Kidney (tissue), 14 donors: ENCODE measurements around the gene PTH1R. TPM values are rescaled to one million over a fixed set of nuclear protein-coding genes. Genes with fewer than 3 reads are reported as not detected.

Source experiments
- DNase-seq, 5 donors: peaks; one replicate each; pipeline ENCODE4 v3.0.0-alpha.2; 2013 to 2020
- FAIRE-seq: peaks from 2 replicates; lab custom pipeline; 2012; peaks lifted over from hg19 to GRCh38; lab: Jason Lieb, UNC
- H3K27ac ChIP-seq, 2 donors: one replicate each; pipeline ENCODE4 v1.7.0; 2013; ENCODE audit warnings: low read depth in 2 of 2, low read length in 2 of 2, inconsistent platforms in 1 of 2
- H3K27me3 ChIP-seq: one replicate; pipeline ENCODE4 v1.7.1; 2013; ENCODE audit warnings: low read length, inconsistent platforms; ENCODE audit not compliant: control insufficient read depth, insufficient read depth
- H3K36me3 ChIP-seq, 3 donors: one replicate each; pipeline versions ENCODE4 v1.7.0 to v1.7.1; 2013; ENCODE audit warnings: low read length in 3 of 3, control low read depth in 1 of 3, inconsistent platforms in 1 of 3; ENCODE audit not compliant: insufficient read depth in 3 of 3, control insufficient read depth in 2 of 3
- H3K4me1 ChIP-seq, 3 donors: one replicate each; pipeline versions ENCODE4 v1.7.0 to v1.7.1; 2013; ENCODE audit warnings: low read length in 3 of 3, inconsistent platforms in 1 of 3, low read depth in 1 of 3; ENCODE audit not compliant: control insufficient read depth in 2 of 3, insufficient read depth in 2 of 3
- H3K4me3 ChIP-seq, 3 donors: one replicate each; pipeline versions ENCODE4 v1.7.0 to v1.8.1; 2013; ENCODE audit warnings: low read length in 3 of 3, control low read depth in 1 of 3, inconsistent platforms in 1 of 3
- H3K9ac ChIP-seq, 3 donors: one replicate each; pipeline versions ENCODE4 v1.7.0 to v1.7.1; 2013; ENCODE audit warnings: low read length in 3 of 3, control low read depth in 1 of 3, inconsistent platforms in 1 of 3
- H3K9me3 ChIP-seq, 3 donors: one replicate each; pipeline versions ENCODE4 v1.7.0 to v1.7.1; 2013; ENCODE audit warnings: low read length in 3 of 3, control low read depth in 1 of 3, inconsistent platforms in 1 of 3; ENCODE audit not compliant: control insufficient read depth in 2 of 3, insufficient read depth in 1 of 3
- CTCF ChIP-seq: IDR thresholded peaks from 3 replicates; pipeline ENCODE4 v1.5.1; 2012; ENCODE audit warnings: mild to moderate bottlenecking, moderate library complexity, borderline replicate concordance; ENCODE audit not compliant: insufficient read depth; ENCODE audit errors: extremely low read depth
- intact Hi-C: fragments of 100-400 bp; cut with DNase I; formaldehyde crosslinking; loops from one replicate; pipeline ENCODE4 v1.11.1; 2022
- polyA plus RNA-seq: library from polyadenylated mRNA; stranded (reverse); fragments of 350-450 nt; fragmentation: Illumina TruSeq; extraction: RNeasy Lipid Tissue Mini Kit (QIAGEN cat#74804); gene quantifications from one replicate; pipeline ENCODE4 v1.2.3, GENCODE V29; 2014; ENCODE audit warnings: low read depth, low replicate concordance; ENCODE audit not compliant: insufficient read depth
- total RNA-seq: library from RNA; stranded (reverse); fragmentation: NEBNext Ultra II Directional; extraction: Animal tissue kit (Norgen Biotek cat#: 25700); gene quantifications from one replicate; pipeline ENCODE4 v1.2.1, GENCODE V29; 2021
- donor health status: control.
- donor health status: control.
- donor health status: control.
- donor health status: control.
- donor health status: control.
- donor health status: DM: yes; HTN: yes; CAD: no.
- donor health status: Normal renal cell carcinoma (clear cell type).

The PTH1R gene
- total and polyA plus RNA-seq, 2 donors from 2014 or later, result 286 to 1,885 TPM

- no peak for FAIRE-seq
- Histone ChIP-seq H3K9me3 (no peaks in the 10 kb centered on the region), H3K4me3 (no peak overlapping the region), H3K27me3 (no peaks in the 10 kb centered on the region), H3K36me3 (peaks cover 8 to 46% (median 45%) of the 10 kb centered on the region in 3 donors), H3K27ac (no peak overlapping the region), H3K9ac (no peak overlapping the region), H3K4me1 (peaks cover 0 to 4% (median 0%) of the 10 kb centered on the region in 3 donors)
- no peak for TF ChIP-seq CTCF
- peak in 1 of 5 donors; percentile 45 for DNase-seq
- intact Hi-C loops, result loop anchor here (10.0 kb wide), 1 partner anchor 74 kb away; no protein-coding TSS in a partner anchor
These were observed 43.5 kb downstream of the PTH1R start for GRCh38 chr3:46921041-46921440.

- no peak for TF ChIP-seq CTCF
- Histone ChIP-seq H3K27ac (no peak overlapping the region), H3K9me3 (no peaks in the 10 kb centered on the region), H3K4me1 (peaks cover 0 to 12% (median 6%) of the 10 kb centered on the region in 3 donors), H3K27me3 (no peaks in the 10 kb centered on the region), H3K36me3 (peaks cover 7 to 46% (median 44%) of the 10 kb centered on the region in 3 donors), H3K4me3 (no peak overlapping the region), H3K9ac (no peak overlapping the region)
- peak in 1 of 5 donors; percentile 71 for DNase-seq
- FAIRE-seq, result no peak
- intact Hi-C loops, result loop anchor here (10.0 kb wide), 1 partner anchor 73 kb away; no protein-coding TSS in a partner anchor
These were observed 44.4 kb downstream of the PTH1R start for GRCh38 chr3:46921871-46922271.

GRCh38 chr3:46922426-46922825 lies 44.9 kb downstream of the PTH1R start:
- Histone ChIP-seq H3K27me3 (no peaks in the 10 kb centered on the region), H3K9me3 (no peaks in the 10 kb centered on the region), H3K27ac (no peak overlapping the region), H3K4me3 (no peak overlapping the region), H3K4me1 (peaks cover 0 to 18% (median 11%) of the 10 kb centered on the region in 3 donors), H3K36me3 (peaks cover 2 to 46% (median 40%) of the 10 kb centered on the region in 3 donors), H3K9ac (no peak overlapping the region)
- no peak for TF ChIP-seq CTCF
- intact Hi-C loops, result loop anchor here (10.0 kb wide), 1 partner anchor 72 kb away; no protein-coding TSS in a partner anchor
- FAIRE-seq (no peak), DNase-seq (peak in 1 of 5 donors; percentile 26)
